ENCODE measurements around the gene ESD.
"Not testable (repeated sequence)": the region's sequence is repeated elsewhere in the genome, so short reads cannot be mapped to it uniquely, and the experiment has no call there.

Gene ESD

DNA sequence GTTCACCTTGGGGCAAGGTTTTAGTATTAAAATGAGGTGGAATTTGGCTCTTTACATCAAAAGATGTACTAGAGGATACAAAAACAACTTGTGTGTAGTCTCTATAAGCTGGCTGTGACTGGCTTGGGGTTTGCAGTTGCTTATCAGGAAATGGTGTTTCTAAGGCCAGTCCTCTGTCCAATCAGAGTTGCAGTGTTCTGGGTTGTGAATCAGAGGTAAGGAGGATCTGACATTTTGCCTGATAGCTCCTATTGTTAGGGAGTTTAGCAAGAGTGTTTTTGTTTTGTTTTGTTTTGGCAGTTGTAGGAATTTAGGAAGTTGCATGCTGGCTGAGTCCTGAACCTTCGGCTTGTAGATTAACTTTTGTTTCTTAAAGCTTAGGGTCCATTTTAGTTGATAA is 20.1 kb upstream of the ESD start:
- H3K4me3 ChIP-seq (replicated peaks; ENCODE audit: low read depth, low read length), result no peak overlapping the region
- H3K36me3 ChIP-seq (ENCODE audit: control insufficient read depth, insufficient read depth, low read length), result no peaks in the 10 kb centered on the region
- no peak for DNase-seq (ENCODE audit: extremely low read depth, insufficient read length)
- no peaks in the 10 kb centered on the region for H3K27me3 ChIP-seq (replicated peaks; ENCODE audit: control insufficient read depth, insufficient read depth, low read length)
- TF ChIP-seq, protein P1, sequence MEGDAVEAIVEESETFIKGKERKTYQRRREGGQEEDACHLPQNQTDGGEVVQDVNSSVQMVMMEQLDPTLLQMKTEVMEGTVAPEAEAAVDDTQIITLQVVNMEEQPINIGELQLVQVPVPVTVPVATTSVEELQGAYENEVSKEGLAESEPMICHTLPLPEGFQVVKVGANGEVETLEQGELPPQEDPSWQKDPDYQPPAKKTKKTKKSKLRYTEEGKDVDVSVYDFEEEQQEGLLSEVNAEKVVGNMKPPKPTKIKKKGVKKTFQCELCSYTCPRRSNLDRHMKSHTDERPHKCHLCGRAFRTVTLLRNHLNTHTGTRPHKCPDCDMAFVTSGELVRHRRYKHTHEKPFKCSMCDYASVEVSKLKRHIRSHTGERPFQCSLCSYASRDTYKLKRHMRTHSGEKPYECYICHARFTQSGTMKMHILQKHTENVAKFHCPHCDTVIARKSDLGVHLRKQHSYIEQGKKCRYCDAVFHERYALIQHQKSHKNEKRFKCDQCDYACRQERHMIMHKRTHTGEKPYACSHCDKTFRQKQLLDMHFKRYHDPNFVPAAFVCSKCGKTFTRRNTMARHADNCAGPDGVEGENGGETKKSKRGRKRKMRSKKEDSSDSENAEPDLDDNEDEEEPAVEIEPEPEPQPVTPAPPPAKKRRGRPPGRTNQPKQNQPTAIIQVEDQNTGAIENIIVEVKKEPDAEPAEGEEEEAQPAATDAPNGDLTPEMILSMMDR (IDR thresholded peaks at IDR 0.05; ENCODE audit: insufficient read depth, low read length, poor library complexity, severe bottlenecking), result no peak

DNA sequence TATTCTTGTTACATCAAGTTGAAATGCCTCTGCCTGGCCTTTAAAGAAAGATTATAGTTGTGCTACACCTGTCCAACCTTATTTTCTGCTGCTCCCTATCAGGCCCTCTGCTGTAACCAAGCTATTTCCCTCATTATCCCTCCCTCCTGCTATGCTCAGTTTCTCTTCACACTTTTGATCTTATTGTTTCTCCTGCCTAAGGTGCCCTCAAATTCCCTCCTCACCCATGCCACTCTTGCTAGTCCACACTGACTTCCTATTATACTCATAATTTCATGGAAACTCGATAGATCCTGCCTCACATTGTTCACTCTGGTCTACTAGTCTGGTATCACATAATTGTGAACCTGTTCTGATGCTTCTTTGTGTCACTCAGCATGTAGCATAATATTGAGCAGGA is 19.4 kb upstream of the ESD start:
- no peaks in the 10 kb centered on the region for H3K27me3 ChIP-seq (replicated peaks; ENCODE audit: control insufficient read depth, insufficient read depth, low read length)
- no peaks in the 10 kb centered on the region for H3K36me3 ChIP-seq (ENCODE audit: control insufficient read depth, insufficient read depth, low read length)
- no peak overlapping the region for H3K4me3 ChIP-seq (replicated peaks; ENCODE audit: low read depth, low read length)
- no peak for DNase-seq (ENCODE audit: extremely low read depth, insufficient read length)
- TF ChIP-seq, protein P1 (IDR thresholded peaks at IDR 0.05; ENCODE audit: insufficient read depth, low read length, poor library complexity, severe bottlenecking), result no peak

DNA sequence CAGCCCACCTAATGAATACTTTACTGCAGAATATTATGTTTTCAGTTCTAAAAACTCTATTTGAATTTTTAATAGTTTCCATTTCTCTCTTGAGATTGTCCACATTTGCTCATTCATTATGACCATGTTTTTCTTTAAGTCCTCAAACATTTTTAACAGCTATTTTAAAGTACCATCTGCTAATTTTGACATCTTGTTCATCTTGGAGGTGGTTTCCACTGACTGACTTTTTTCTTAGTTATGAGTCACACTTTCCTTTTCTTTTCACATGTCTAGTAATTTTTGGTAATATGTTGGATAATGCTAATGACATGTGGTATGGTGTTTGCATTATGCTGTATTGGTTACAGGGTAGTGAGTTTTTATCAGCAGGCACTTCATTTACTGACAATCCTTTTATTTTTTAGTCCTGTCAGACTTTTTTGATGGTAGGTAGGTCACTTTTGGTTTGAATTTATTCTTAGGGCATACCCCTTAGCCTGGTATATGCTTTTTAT is 15.4 kb upstream of the ESD start:
- H3K4me3 ChIP-seq (replicated peaks; ENCODE audit: low read depth, low read length), result no peak overlapping the region
- no peaks in the 10 kb centered on the region for H3K36me3 ChIP-seq (ENCODE audit: control insufficient read depth, insufficient read depth, low read length)
- TF ChIP-seq, protein P1 (IDR thresholded peaks at IDR 0.05; ENCODE audit: insufficient read depth, low read length, poor library complexity, severe bottlenecking), result no peak
- H3K27me3 ChIP-seq (replicated peaks; ENCODE audit: control insufficient read depth, insufficient read depth, low read length), result no peaks in the 10 kb centered on the region
- DNase-seq (ENCODE audit: extremely low read depth, insufficient read length), result no peak

DNA sequence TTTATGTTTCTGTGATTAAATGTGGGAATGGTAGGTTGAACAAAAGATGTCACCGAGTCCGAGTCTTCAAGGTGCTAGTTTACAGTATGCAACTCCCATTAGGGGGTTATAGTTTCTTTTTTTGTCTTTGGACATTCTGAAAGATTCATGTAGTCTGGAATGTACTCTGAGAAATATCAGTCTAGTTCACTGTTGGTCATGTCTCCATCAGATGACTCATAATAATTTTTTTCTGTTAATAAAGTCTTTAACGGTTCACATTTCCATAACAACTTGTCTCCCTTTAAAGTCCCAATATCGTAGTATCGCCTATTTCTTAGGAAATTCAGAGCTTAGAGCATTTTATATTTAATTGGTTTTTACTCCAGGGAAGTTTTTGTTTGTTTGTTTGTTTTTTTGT is 13.5 kb upstream of the ESD start:
- H3K36me3 ChIP-seq (ENCODE audit: control insufficient read depth, insufficient read depth, low read length), result no peaks in the 10 kb centered on the region
- no peak overlapping the region for H3K4me3 ChIP-seq (replicated peaks; ENCODE audit: low read depth, low read length)
- no peaks in the 10 kb centered on the region for H3K27me3 ChIP-seq (replicated peaks; ENCODE audit: control insufficient read depth, insufficient read depth, low read length)
- no peak for DNase-seq (ENCODE audit: extremely low read depth, insufficient read length)
- TF ChIP-seq, protein P1 (IDR thresholded peaks at IDR 0.05; ENCODE audit: insufficient read depth, low read length, poor library complexity, severe bottlenecking), result no peak

DNA sequence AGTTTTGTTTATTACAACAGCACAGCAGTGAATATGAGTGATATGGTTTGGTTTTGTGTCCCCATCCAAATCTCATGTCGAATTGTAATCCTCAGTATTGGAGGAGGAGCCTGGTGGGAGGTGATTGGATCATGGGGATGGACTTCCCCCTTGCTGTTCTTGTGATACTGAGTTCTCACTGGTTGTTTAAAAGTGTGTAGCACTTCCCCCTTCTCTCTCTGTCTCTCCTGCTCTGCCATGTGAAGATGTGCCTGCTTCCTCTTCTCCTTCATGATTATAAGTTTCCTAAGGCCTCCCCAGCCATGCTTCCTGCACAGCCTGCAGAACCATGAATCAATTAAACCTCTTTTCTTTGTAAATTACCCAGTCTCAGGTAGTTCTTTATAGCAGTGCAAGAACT is 8.0 kb upstream of the ESD start:
- not testable (repeated sequence) for H3K36me3 ChIP-seq (ENCODE audit: control insufficient read depth, insufficient read depth, low read length); H3K4me3 ChIP-seq (replicated peaks; ENCODE audit: low read depth, low read length); H3K27me3 ChIP-seq (replicated peaks; ENCODE audit: control insufficient read depth, insufficient read depth, low read length); DNase-seq (ENCODE audit: extremely low read depth, insufficient read length)

DNA sequence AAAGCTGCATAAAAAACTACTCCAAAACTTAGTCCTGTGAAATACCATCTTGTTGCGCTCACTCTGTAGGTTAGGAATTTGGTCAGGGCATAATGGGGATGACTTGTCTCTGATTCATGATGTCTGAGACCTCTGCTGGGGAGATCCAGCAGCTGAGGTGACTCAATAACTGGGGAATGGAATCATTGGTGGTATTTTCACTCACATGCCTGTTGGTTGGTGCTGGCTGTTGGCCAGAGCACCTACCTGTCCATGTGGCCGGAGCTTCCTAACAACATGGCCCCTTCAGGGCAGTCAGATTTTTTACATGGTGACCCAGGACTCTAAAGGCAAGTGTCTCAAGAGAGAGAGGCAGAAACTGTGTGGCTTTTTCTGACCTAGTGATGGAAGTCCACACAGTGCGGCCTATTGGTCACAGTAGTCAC is 7.4 kb upstream of the ESD start:
- Histone ChIP-seq H3K36me3 (ENCODE audit: control insufficient read depth, insufficient read depth, low read length) (no peaks in the 10 kb centered on the region), H3K27me3 (replicated peaks; ENCODE audit: control insufficient read depth, insufficient read depth, low read length) (no peaks in the 10 kb centered on the region), H3K4me3 (replicated peaks; ENCODE audit: low read depth, low read length) (no peak overlapping the region)
- TF ChIP-seq, protein P1 (IDR thresholded peaks at IDR 0.05; ENCODE audit: insufficient read depth, low read length, poor library complexity, severe bottlenecking), result no peak
- no peak for DNase-seq (ENCODE audit: extremely low read depth, insufficient read length)

All from GM06990 (cell line).